IMR-90 (cell line): ENCODE measurements around the gene BRINP1. TPM values are rescaled to one million over a fixed set of nuclear protein-coding genes. Genes with fewer than 3 reads are reported as not detected.

Experiments
- ATAC-seq: fragments of 200-7000 bp; cut with Tn5 transposase; 2 replicates; pipeline ENCODE4 v1.9.1; 2020; ENCODE audit warnings: low read depth, mild to moderate bottlenecking, moderate library complexity
- BruUV-seq: library from RNA; stranded (reverse); fragments of 400-500 nt; replicated peaks from 2 replicates; lab custom pipeline; 2021; lab: Mats Ljungman, UMichigan
- CTCF ChIA-PET: fragments of 300-600 bp; formaldehyde crosslinking; extraction: SDS; loops from one replicate; lab custom pipeline; 2021; ENCODE audit warnings: antibody characterized with exemption; lab: Yijun Ruan, JAX
- POLR2A ChIA-PET: fragments of 300-600 bp; sonication (Branson Sonifier 250); formaldehyde crosslinking; loops from one replicate; lab custom pipeline; 2022; ENCODE audit warnings: antibody characterized with exemption; ENCODE audit not compliant: unreplicated experiment; lab: Charles Lee
- DNase-seq: peaks from one replicate; pipeline ENCODE4 v3.0.0; 2013
- H2AFZ ChIP-seq: replicated peaks from 2 replicates; pipeline ENCODE3; 2013; ENCODE audit warnings: low read length, mild to moderate bottlenecking; ENCODE audit not compliant: poor library complexity
- H2AK5ac ChIP-seq: 2 replicates; pipeline ENCODE4 v1.6.1; 2013; ENCODE audit warnings: low read depth, low read length, inconsistent platforms
- H2AK9ac ChIP-seq: replicated peaks from 2 replicates; pipeline ENCODE3; 2013; ENCODE audit warnings: mild to moderate bottlenecking, low read depth, low read length, moderate library complexity; ENCODE audit not compliant: poor library complexity
- H2BK120ac ChIP-seq: 2 replicates; pipeline ENCODE4 v1.6.1; 2013; ENCODE audit warnings: low read depth, low read length, inconsistent platforms
- H2BK15ac ChIP-seq: 3 replicates; pipeline ENCODE4 v1.6.1; 2013; ENCODE audit warnings: low read depth, low read length, inconsistent platforms
- H2BK20ac ChIP-seq: 2 replicates; pipeline ENCODE4 v1.6.1; 2013; ENCODE audit warnings: low read depth, mild to moderate bottlenecking, inconsistent platforms, low read length, moderate library complexity
- H2BK5ac ChIP-seq: 2 replicates; pipeline ENCODE4 v1.6.1; 2013; ENCODE audit warnings: mild to moderate bottlenecking, low read depth, low read length, inconsistent platforms; ENCODE audit not compliant: poor library complexity, severe bottlenecking
- H3K14ac ChIP-seq: replicated peaks from 2 replicates; pipeline ENCODE4 v1.6.1; 2013; ENCODE audit warnings: low read depth, low read length, inconsistent platforms
- H3K18ac ChIP-seq: 2 replicates; pipeline ENCODE4 v1.6.1; 2013; ENCODE audit warnings: low read depth, low read length, control low read depth
- H3K23ac ChIP-seq: 2 replicates; pipeline ENCODE4 v1.6.1; 2013; ENCODE audit warnings: low read depth, low read length, inconsistent platforms
- H3K27ac ChIP-seq: 2 replicates; pipeline ENCODE4 v1.5.1; 2013; ENCODE audit warnings: mild to moderate bottlenecking, control low read depth, low read length; ENCODE audit not compliant: insufficient read depth
- H3K27me3 ChIP-seq: 2 replicates; pipeline ENCODE4 v1.6.1; 2013; ENCODE audit warnings: low read length; ENCODE audit not compliant: control insufficient read depth, insufficient read depth
- H3K36me3 ChIP-seq: 2 replicates; pipeline ENCODE4 v1.6.1; 2013; ENCODE audit warnings: low read length, mixed read lengths; ENCODE audit not compliant: control insufficient read depth, insufficient read depth
- H3K4ac ChIP-seq: 2 replicates; pipeline ENCODE4 v1.6.1; 2013; ENCODE audit warnings: low read depth, low read length, inconsistent platforms
- H3K4me1 ChIP-seq: 2 replicates; pipeline ENCODE4 v1.6.1; 2013; ENCODE audit warnings: low read length, mixed read lengths; ENCODE audit not compliant: control insufficient read depth, insufficient read depth
- H3K4me2 ChIP-seq: 2 replicates; pipeline ENCODE4 v1.6.1; 2013; ENCODE audit warnings: low read depth, mild to moderate bottlenecking, control low read depth, low read length, moderate library complexity
- H3K4me3 ChIP-seq: 2 replicates; pipeline ENCODE4 v1.5.1; 2013; ENCODE audit warnings: low read depth, mild to moderate bottlenecking, control low read depth, low read length, moderate library complexity; ENCODE audit not compliant: insufficient read depth
- H3K56ac ChIP-seq: 2 replicates; pipeline ENCODE4 v1.6.1; 2013; ENCODE audit warnings: low read length, inconsistent platforms; ENCODE audit not compliant: insufficient read depth; ENCODE audit errors: extremely low read depth
- H3K79me1 ChIP-seq, 2 experiments: 2 replicates each; pipeline ENCODE4 v1.6.1; 2013; ENCODE audit warnings: low read length in 2 of 2, inconsistent platforms in 1 of 2, low read depth in 1 of 2
- H3K9ac ChIP-seq: 2 replicates; pipeline ENCODE4 v1.6.1; 2013; ENCODE audit warnings: low read depth, low read length, control low read depth
- H3K9me1 ChIP-seq: 2 replicates; pipeline ENCODE4 v1.6.1; 2013; ENCODE audit warnings: low read length, inconsistent platforms; ENCODE audit not compliant: insufficient read depth
- H3K9me3 ChIP-seq: 2 replicates; pipeline ENCODE4 v1.6.1; 2013; ENCODE audit warnings: low read length; ENCODE audit not compliant: control insufficient read depth, insufficient read depth
- H4K20me1 ChIP-seq: 2 replicates; pipeline ENCODE4 v1.6.1; 2013; ENCODE audit warnings: low read length, inconsistent platforms; ENCODE audit not compliant: insufficient read depth
- H4K5ac ChIP-seq: 2 replicates; pipeline ENCODE4 v1.6.1; 2013; ENCODE audit warnings: mild to moderate bottlenecking, low read depth, low read length, control low read depth
- H4K8ac ChIP-seq, 2 experiments: 2 replicates each; pipeline ENCODE4 v1.6.1; 2013; ENCODE audit warnings: low read depth in 2 of 2, low read length in 2 of 2, control low read depth in 1 of 2, inconsistent platforms in 1 of 2
- H4K91ac ChIP-seq: 2 replicates; pipeline ENCODE4 v1.6.1; 2013; ENCODE audit warnings: low read depth, low read length, inconsistent platforms; ENCODE audit not compliant: insufficient read depth
- CEBPB ChIP-seq: IDR thresholded peaks from 2 replicates; pipeline ENCODE4 v1.6.1; 2012; ENCODE audit warnings: low read depth, low read length, improper control_type of control experiment
- MAZ ChIP-seq: IDR thresholded peaks from 2 replicates; pipeline ENCODE4 v1.6.1; 2012; ENCODE audit warnings: low read depth, mild to moderate bottlenecking, low read length, improper control_type of control experiment, moderate library complexity, borderline replicate concordance
- MXI1 ChIP-seq: IDR thresholded peaks from 2 replicates; pipeline ENCODE4 v1.6.1; 2012; ENCODE audit warnings: low read depth, mild to moderate bottlenecking, low read length, moderate library complexity, borderline replicate concordance
- NFE2L2 ChIP-seq: fragments of 150-350 bp; IDR thresholded peaks from 2 replicates; pipeline ENCODE4 v1.6.1; 2016; ENCODE audit warnings: low read depth, mild to moderate bottlenecking, low read length
- RAD21 ChIP-seq: IDR thresholded peaks from 2 replicates; pipeline ENCODE4 v1.6.1; 2012; ENCODE audit warnings: low read length, improper control_type of control experiment
- WGBS, 2 experiments: methylation state at CpG; one replicate each; pipeline versions ENCODE4 v1.1.5 to v1.1.7; 2013; ENCODE audit warnings: missing lambda C conversion rate in 2 of 2; ENCODE audit not compliant: insufficient read length in 1 of 2; ENCODE audit errors: extremely low coverage in 2 of 2; 5-methylcytosine and 5-hydroxymethylcytosine counted together
- dilution Hi-C: fragments of 300-500 bp; cut with HindIII; formaldehyde crosslinking; loops from one replicate; pipeline ENCODE4 v1.14.3; 2018; ENCODE audit warnings: low sequenced_read_pairs; ENCODE audit not compliant: unreplicated experiment
- in situ Hi-C: fragments of 300-500 bp; cut with MboI; formaldehyde crosslinking; loops from 3 replicates; pipeline ENCODE4 v1.14.3; 2019; ENCODE audit warnings: low sequenced_read_pairs, inconsistent platforms, mixed read lengths
- intact Hi-C: fragments of 100-400 bp; cut with micrococcal nuclease; formaldehyde crosslinking; loops from 2 replicates; pipeline ENCODE4 v1.10.0; 2022
- polyA plus RNA-seq, 3 experiments: library from polyadenylated mRNA; depleted of rRNA; stranded (reverse); fragments of >200 nt; gene quantifications; 2 replicates each; pipeline ENCODE4 v1.2.3, GENCODE V29; 2012; ENCODE audit warnings: low replicate concordance in 1 of 3
- total RNA-seq: library from RNA; depleted of rRNA; stranded (reverse); fragments of >200 nt; gene quantifications from 2 replicates; pipeline ENCODE4 v1.2.3, GENCODE V29; 2012
- TF ChIP-seq, protein P1 (sequence below): fragments of 150-350 bp; IDR thresholded peaks from 2 replicates; pipeline ENCODE4 v1.6.1; 2016; ENCODE audit warnings: low read depth, mild to moderate bottlenecking, low read length, moderate library complexity, borderline replicate concordance

BRINP1 gene
- total and polyA plus RNA-seq, 2 of the 4 experiments (the other 2 are of a cell fraction), result under 0.01 TPM; not detected in 1

DNA sequence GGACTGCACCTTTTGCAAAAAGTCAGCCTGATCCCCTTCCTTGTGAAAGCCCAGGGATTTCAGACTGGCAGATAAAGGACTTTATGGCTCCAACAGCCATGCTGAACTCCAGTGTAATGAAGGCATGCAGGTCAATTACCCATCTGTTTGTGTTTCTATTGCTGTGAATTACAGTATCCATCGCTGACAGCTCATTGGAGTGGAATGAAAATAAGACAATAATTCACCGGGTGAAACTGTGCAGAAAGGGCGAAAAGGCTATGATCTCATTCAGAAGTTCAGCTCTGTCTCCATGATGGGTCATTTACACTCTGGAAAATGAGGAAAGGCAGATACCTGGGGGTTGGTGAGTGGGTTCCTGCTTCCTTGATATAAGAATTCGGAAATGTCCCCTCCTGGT lies 148.0 kb downstream of the BRINP1 start:
- ChIA-PET POLR2A (no interaction called here), CTCF (no interaction called here)
- dilution Hi-C loops, result no loop called here
- peaks cover 8% of the 10 kb centered on the region; the same call in 1 of the 2 replicates for H3K9me3 ChIP-seq
- no peaks in the 10 kb centered on the region for H4K20me1 ChIP-seq
- H3K4me1 ChIP-seq, result no peaks in the 10 kb centered on the region
- no peaks in the 10 kb centered on the region for H3K9me1 ChIP-seq
- DNase-seq, result no peak
- BruUV-seq, result no TSS peak
- H3K23ac ChIP-seq, result no peak overlapping the region
- H3K36me3 ChIP-seq, result no peaks in the 10 kb centered on the region
- H2AFZ ChIP-seq, result no peak overlapping the region
- H2AK9ac ChIP-seq, result no peak overlapping the region
- H3K14ac ChIP-seq, result no peak overlapping the region
- no peak for ATAC-seq
- no peak overlapping the region for H3K27ac ChIP-seq
- H2AK5ac ChIP-seq, result no peak overlapping the region
- H2BK20ac ChIP-seq, result no peak overlapping the region
- H4K5ac ChIP-seq, result no peak overlapping the region
- no peak overlapping the region for H4K8ac ChIP-seq
- in situ Hi-C loops, result no loop called here
- 28% methylated on average over 3 of the region's 4 CpGs; no CpG with 5 or more reads in 1 of the 2 experiments for WGBS, 2 experiments
- intact Hi-C loops, result no loop called here
- H2BK120ac ChIP-seq, result no peak overlapping the region
- H3K79me1 ChIP-seq, result no peaks in the 10 kb centered on the region
- no peak overlapping the region for H2BK15ac ChIP-seq
- no peak overlapping the region for H3K4ac ChIP-seq
- TF ChIP-seq, protein P1, sequence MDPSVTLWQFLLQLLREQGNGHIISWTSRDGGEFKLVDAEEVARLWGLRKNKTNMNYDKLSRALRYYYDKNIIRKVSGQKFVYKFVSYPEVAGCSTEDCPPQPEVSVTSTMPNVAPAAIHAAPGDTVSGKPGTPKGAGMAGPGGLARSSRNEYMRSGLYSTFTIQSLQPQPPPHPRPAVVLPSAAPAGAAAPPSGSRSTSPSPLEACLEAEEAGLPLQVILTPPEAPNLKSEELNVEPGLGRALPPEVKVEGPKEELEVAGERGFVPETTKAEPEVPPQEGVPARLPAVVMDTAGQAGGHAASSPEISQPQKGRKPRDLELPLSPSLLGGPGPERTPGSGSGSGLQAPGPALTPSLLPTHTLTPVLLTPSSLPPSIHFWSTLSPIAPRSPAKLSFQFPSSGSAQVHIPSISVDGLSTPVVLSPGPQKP, result no peak
- TF ChIP-seq NFE2L2 (no peak), MXI1 (no peak), RAD21 (no peak), MAZ (no peak), CEBPB (no peak)
- no peak overlapping the region for H3K18ac ChIP-seq
- no peak overlapping the region for H3K4me2 ChIP-seq
- H3K4me3 ChIP-seq, result no peak overlapping the region
- no peak overlapping the region for H2BK5ac ChIP-seq
- no peak overlapping the region for H3K9ac ChIP-seq
- H3K27me3 ChIP-seq, result no peaks in the 10 kb centered on the region
- no peak overlapping the region for H3K56ac ChIP-seq
- no peak overlapping the region for H4K91ac ChIP-seq
